ENCODE measurements around the gene GPC3.

- TF ChIP-seq ZNF138 (tag by site-specific recombination; IDR thresholded peaks at IDR 0.05; ENCODE audit: borderline replicate concordance), result no peak
- TF ChIP-seq KLF7 (tag by site-specific recombination; IDR thresholded peaks at IDR 0.05; ENCODE audit: borderline replicate concordance), result no peak
- TF ChIP-seq ZNF133 (tag by site-specific recombination; IDR thresholded peaks at IDR 0.05), result no peak
- TF ChIP-seq ZNF121 (tag by site-specific recombination; IDR thresholded peaks at IDR 0.05), result no peak
- no peak for TF ChIP-seq ZSCAN23 (tag by site-specific recombination; IDR thresholded peaks at IDR 0.05)
- TF ChIP-seq ZNF776 (tag by site-specific recombination; IDR thresholded peaks at IDR 0.05; ENCODE audit: borderline replicate concordance), result no peak
- TF ChIP-seq CTCF (tag by site-specific recombination; IDR thresholded peaks at IDR 0.05), result no peak
- TF ChIP-seq SCRT2 (tag by site-specific recombination; IDR thresholded peaks at IDR 0.05), result no peak
- no peak for TF ChIP-seq ZFP37 (tag by site-specific recombination; IDR thresholded peaks at IDR 0.05)
- TF ChIP-seq ZNF645 (tag by site-specific recombination; IDR thresholded peaks at IDR 0.05), result no peak
Measured at GRCh38 chrX:133950214-133950613, 35.2 kb downstream of the GPC3 start.

All from HEK293 (cell line).